MM.1S (cell line): ENCODE results near the gene AGBL1.

Source experiments
- CTCF ChIP-seq: fragments of 300-600 bp; sonication (generic); IDR thresholded peaks from 2 replicates; pipeline ENCODE4 v1.5.1; 2016; ENCODE audit warnings: antibody characterized with exemption, low read length, mixed read lengths
- EZH2 ChIP-seq: fragments of 300-600 bp; sonication (generic); optimal IDR thresholded peaks from 2 replicates; pipeline ENCODE3; 2017; ENCODE audit warnings: low read depth, mild to moderate bottlenecking, antibody characterized with exemption, low read length, mixed read lengths
- EZH2phosphoT487 ChIP-seq: fragments of 300-600 bp; sonication (generic); IDR thresholded peaks from 2 replicates; pipeline ENCODE4 v1.6.1; 2018; ENCODE audit warnings: antibody characterized with exemption, low read length

- TF ChIP-seq EZH2 (no peak), CTCF (no peak), EZH2phosphoT487 (no peak)
Observed at GRCh38 chr15:86872782-86873181, 793.1 kb downstream of the AGBL1 start.
